ENCODE measurements around the gene ACTR1A.

The ACTR1A gene

DNA sequence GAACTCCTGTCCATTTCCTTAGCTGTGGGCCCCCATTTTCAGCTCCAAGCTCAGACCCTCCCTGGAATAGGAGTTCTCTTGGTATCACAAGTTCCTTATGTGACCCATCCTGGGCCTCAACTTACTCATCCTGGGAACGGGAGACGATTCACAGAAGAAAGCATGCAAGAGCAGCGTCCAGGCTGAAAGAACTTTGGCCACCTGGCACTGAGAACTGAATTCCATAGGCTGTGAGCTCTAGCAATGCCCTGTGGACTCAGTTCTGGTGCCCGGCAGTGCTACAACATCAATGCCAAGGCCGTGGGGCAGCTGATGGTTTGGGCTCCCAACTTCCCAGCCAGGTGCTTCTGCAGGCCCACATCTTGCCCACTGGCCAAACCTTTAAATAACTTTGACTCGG lies 66.2 kb downstream of the ACTR1A start:
- no peaks in the 10 kb centered on the region for H3K9me3 ChIP-seq (ENCODE audit: control insufficient read depth, low read length)
- H3K79me1 ChIP-seq (replicated peaks; ENCODE audit: low read length, poor library complexity, severe bottlenecking), result peaks cover 3% of the 10 kb centered on the region
- no peak overlapping the region for H3K9ac ChIP-seq (ENCODE audit: low read length)
- no peak overlapping the region for H2BK5ac ChIP-seq (ENCODE audit: low read depth, low read length, poor library complexity, severe bottlenecking)
- peaks cover 0 to 32% of the 10 kb centered on the region in 2 experiments for H3K27me3 ChIP-seq (ENCODE audit: control insufficient read depth in 1 of 2, insufficient read depth in 1 of 2, low read length in 2 of 2)
- H3K36me3 ChIP-seq (ENCODE audit: control insufficient read depth in 1 of 2, insufficient read depth in 2 of 2, low read depth in 1 of 2, low read length in 2 of 2), result no peaks in the 10 kb centered on the region
- H2AK5ac ChIP-seq (ENCODE audit: low read length, severe bottlenecking), result no peak overlapping the region
- no peak overlapping the region for H2BK12ac ChIP-seq (ENCODE audit: low read length in 2 of 2)
- WGBS, result 88% methylated on average over 6 of the region's 6 CpGs
- H3K14ac ChIP-seq (ENCODE audit: low read length in 2 of 2), result no peak overlapping the region
- no peak overlapping the region for H3K4ac ChIP-seq (ENCODE audit: low read depth in 1 of 2, low read length in 2 of 2)
- H3K18ac ChIP-seq (ENCODE audit: low read depth in 1 of 2, low read length in 2 of 2), result no peak overlapping the region
- no peak overlapping the region for H2BK120ac ChIP-seq (ENCODE audit: low read depth, low read length)
- no peak for DNase-seq
- H3K4me3 ChIP-seq (ENCODE audit: insufficient read depth in 1 of 2, low read depth in 1 of 2, low read length in 2 of 2), result peak overlapping the region in 1 of 2 experiments; percentile 76
- no peak overlapping the region for H4K91ac ChIP-seq (ENCODE audit: low read length)
- no peak overlapping the region for H3K4me2 ChIP-seq (ENCODE audit: low read length, poor library complexity, severe bottlenecking)
- H3K4me1 ChIP-seq (ENCODE audit: control insufficient read depth, insufficient read depth, low read depth, low read length), result peaks cover 14% of the 10 kb centered on the region
- no peak overlapping the region for H2AFZ ChIP-seq (ENCODE audit: low read depth, low read length)
- H2BK15ac ChIP-seq (ENCODE audit: low read depth, poor library complexity, severe bottlenecking), result peak overlapping the region; percentile 60
- H4K8ac ChIP-seq (ENCODE audit: low read length), result peak overlapping the region; percentile 23
- H3K27ac ChIP-seq (ENCODE audit: low read length, poor library complexity, severe bottlenecking), result no peak overlapping the region
- H3K23ac ChIP-seq (ENCODE audit: low read length in 2 of 2), result no peak overlapping the region

DNA sequence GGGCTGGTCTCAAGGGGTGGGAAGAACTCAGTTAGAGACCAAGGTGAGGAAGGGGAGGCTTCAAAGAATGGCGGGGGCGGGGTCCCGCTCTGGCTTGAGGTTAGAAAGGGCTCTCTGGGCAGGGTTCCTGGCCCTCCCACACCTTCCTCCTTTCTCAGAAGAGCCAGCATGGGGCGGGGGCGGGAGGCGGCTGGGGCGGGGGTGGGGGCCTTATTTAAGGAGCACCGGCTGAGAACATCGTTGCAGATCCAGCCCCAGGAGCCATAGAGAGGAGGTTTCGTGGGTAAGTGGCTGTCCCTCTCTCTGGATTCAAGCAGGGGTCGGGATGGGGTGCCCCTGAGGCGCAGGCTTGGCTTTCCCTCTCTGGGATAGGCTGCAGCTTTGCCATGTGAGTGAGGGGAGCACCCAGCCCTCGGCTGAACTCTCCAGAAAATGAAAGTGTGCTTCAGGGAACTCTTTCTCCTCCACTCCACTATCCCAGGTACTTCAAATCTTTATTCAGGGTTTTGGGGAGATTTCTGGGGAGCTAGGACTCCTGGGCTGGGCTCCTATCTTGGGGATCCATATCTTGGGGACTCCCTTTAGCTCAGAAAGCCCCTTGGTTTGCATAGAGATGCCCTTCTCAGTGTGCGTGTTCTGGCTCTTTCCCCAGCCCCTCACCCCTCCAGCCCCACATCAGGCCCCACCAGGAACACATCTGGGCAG lies 66.8 kb downstream of the ACTR1A start:
- H4K91ac ChIP-seq (ENCODE audit: low read length), result no peak overlapping the region
- peak overlapping the region; percentile 72 for H3K9ac ChIP-seq (ENCODE audit: low read length)
- H3K4me3 ChIP-seq (ENCODE audit: insufficient read depth in 1 of 2, low read depth in 1 of 2, low read length in 2 of 2), result peak overlapping the region; percentile 12 to 76
- H3K9me3 ChIP-seq (ENCODE audit: control insufficient read depth, low read length), result no peaks in the 10 kb centered on the region
- no peak overlapping the region for H2AK5ac ChIP-seq (ENCODE audit: low read length, severe bottlenecking)
- H3K27me3 ChIP-seq (ENCODE audit: control insufficient read depth in 1 of 2, insufficient read depth in 1 of 2, low read length in 2 of 2), result peaks cover 0 to 32% of the 10 kb centered on the region in 2 experiments
- H2BK5ac ChIP-seq (ENCODE audit: low read depth, low read length, poor library complexity, severe bottlenecking), result no peak overlapping the region
- H2BK120ac ChIP-seq (ENCODE audit: low read depth, low read length), result peak overlapping the region; percentile 42
- no peak overlapping the region for H2BK15ac ChIP-seq (ENCODE audit: low read depth, poor library complexity, severe bottlenecking)
- H3K18ac ChIP-seq (ENCODE audit: low read depth in 1 of 2, low read length in 2 of 2), result peak overlapping the region; percentile 16 to 52
- H3K14ac ChIP-seq (ENCODE audit: low read length in 2 of 2), result no peak overlapping the region
- peaks cover 16% of the 10 kb centered on the region for H3K4me1 ChIP-seq (ENCODE audit: control insufficient read depth, insufficient read depth, low read depth, low read length)
- peaks cover 0 to 2% of the 10 kb centered on the region in 2 experiments for H3K36me3 ChIP-seq (ENCODE audit: control insufficient read depth in 1 of 2, insufficient read depth in 2 of 2, low read depth in 1 of 2, low read length in 2 of 2)
- H3K27ac ChIP-seq (ENCODE audit: low read length, poor library complexity, severe bottlenecking), result no peak overlapping the region
- H2AFZ ChIP-seq (ENCODE audit: low read depth, low read length), result no peak overlapping the region
- no peak for DNase-seq
- peak overlapping the region; percentile 55 to 70 for H3K4ac ChIP-seq (ENCODE audit: low read depth in 1 of 2, low read length in 2 of 2)
- peaks cover 5% of the 10 kb centered on the region for H3K79me1 ChIP-seq (replicated peaks; ENCODE audit: low read length, poor library complexity, severe bottlenecking)
- H2BK12ac ChIP-seq (ENCODE audit: low read length in 2 of 2), result peak overlapping the region in 1 of 2 experiments; percentile 14
- H4K8ac ChIP-seq (ENCODE audit: low read length), result peak overlapping the region; percentile 99
- no peak overlapping the region for H3K4me2 ChIP-seq (ENCODE audit: low read length, poor library complexity, severe bottlenecking)
- 35% methylated on average over 6 of the region's 14 CpGs for WGBS
- H3K23ac ChIP-seq (ENCODE audit: low read length in 2 of 2), result no peak overlapping the region

DNA sequence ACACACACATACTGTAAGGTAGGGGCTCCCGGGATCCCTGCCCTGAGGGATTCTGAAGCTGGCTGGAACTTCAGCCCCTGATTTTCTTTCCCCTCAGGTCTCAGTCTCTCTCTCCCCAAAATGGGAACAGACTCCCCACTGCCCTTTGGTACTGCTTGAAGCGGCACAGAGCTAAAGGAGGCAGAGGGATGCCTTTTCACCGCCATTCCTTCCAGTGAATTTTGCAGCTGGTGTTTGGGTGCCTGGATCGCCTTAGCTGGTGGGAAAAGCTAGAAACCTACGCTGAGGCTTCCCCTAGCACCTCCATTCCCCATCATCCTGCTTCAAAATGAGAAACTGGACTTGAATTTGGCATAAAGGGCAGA lies 67.4 kb downstream of the ACTR1A start:
- H3K4ac ChIP-seq (ENCODE audit: low read depth in 1 of 2, low read length in 2 of 2), result peak overlapping the region; percentile 55 to 70
- H2BK5ac ChIP-seq (ENCODE audit: low read depth, low read length, poor library complexity, severe bottlenecking), result no peak overlapping the region
- no peaks in the 10 kb centered on the region for H3K9me3 ChIP-seq (ENCODE audit: control insufficient read depth, low read length)
- peak overlapping the region; percentile 14 to 59 for H2BK12ac ChIP-seq (ENCODE audit: low read length in 2 of 2)
- H3K36me3 ChIP-seq (ENCODE audit: control insufficient read depth in 1 of 2, insufficient read depth in 2 of 2, low read depth in 1 of 2, low read length in 2 of 2), result peaks cover 0 to 4% of the 10 kb centered on the region in 2 experiments
- H3K4me2 ChIP-seq (ENCODE audit: low read length, poor library complexity, severe bottlenecking), result no peak overlapping the region
- H2BK120ac ChIP-seq (ENCODE audit: low read depth, low read length), result peak overlapping the region; percentile 42
- peaks cover 0 to 32% of the 10 kb centered on the region in 2 experiments for H3K27me3 ChIP-seq (ENCODE audit: control insufficient read depth in 1 of 2, insufficient read depth in 1 of 2, low read length in 2 of 2)
- peak overlapping the region in 1 of 2 experiments; percentile 23 for H3K23ac ChIP-seq (ENCODE audit: low read length in 2 of 2)
- H3K27ac ChIP-seq (ENCODE audit: low read length, poor library complexity, severe bottlenecking), result no peak overlapping the region
- H3K4me3 ChIP-seq (ENCODE audit: insufficient read depth in 1 of 2, low read depth in 1 of 2, low read length in 2 of 2), result peak overlapping the region in 1 of 2 experiments; percentile 76
- peak overlapping the region; percentile 99 for H4K8ac ChIP-seq (ENCODE audit: low read length)
- peaks cover 9% of the 10 kb centered on the region for H3K79me1 ChIP-seq (replicated peaks; ENCODE audit: low read length, poor library complexity, severe bottlenecking)
- no peak for DNase-seq
- H3K18ac ChIP-seq (ENCODE audit: low read depth in 1 of 2, low read length in 2 of 2), result peak overlapping the region; percentile 16 to 52
- H2BK15ac ChIP-seq (ENCODE audit: low read depth, poor library complexity, severe bottlenecking), result no peak overlapping the region
- no peak overlapping the region for H2AK5ac ChIP-seq (ENCODE audit: low read length, severe bottlenecking)
- H3K4me1 ChIP-seq (ENCODE audit: control insufficient read depth, insufficient read depth, low read depth, low read length), result peaks cover 16% of the 10 kb centered on the region
- H3K9ac ChIP-seq (ENCODE audit: low read length), result peak overlapping the region; percentile 72
- no peak overlapping the region for H3K14ac ChIP-seq (ENCODE audit: low read length in 2 of 2)
- WGBS, result 68% methylated on average over 3 of the region's 5 CpGs
- H2AFZ ChIP-seq (ENCODE audit: low read depth, low read length), result no peak overlapping the region
- H4K91ac ChIP-seq (ENCODE audit: low read length), result peak overlapping the region; percentile 94

DNA sequence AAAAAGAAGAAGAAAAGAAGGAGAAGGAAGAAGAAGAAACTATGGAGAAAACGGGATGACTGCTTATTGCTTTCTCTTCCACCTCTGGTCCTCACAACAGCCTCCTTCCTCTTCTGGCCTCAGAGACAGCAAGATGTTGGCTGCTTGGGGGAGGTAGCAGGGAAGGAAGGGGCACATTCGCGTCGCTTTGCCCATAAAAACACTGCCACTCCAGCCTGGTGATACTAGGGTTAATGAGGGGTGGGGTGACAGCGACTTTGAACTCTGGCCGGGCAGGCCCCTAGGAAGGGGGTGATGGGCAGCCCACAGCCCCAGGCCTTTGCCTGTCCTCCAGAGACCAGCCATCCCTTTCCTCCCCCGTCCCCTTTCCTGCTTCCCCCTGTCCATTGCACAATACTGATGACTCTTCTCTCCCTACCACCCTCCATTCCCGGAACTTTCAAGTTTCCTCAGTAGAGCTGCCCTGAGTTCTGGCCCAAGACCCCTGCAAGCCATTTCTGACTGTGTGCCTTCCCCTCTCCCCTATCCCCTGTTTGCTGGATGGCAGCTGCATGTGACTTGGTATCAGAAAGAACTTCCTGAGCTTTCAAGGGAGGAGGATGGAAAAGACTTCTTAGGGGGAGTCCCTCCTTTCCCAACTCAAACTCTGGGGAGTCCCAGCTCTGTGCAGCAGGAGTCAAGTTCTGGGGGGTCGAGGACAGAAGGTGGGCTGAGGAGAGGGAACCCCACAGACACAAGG lies 67.9 kb downstream of the ACTR1A start:
- H3K14ac ChIP-seq (ENCODE audit: low read length in 2 of 2), result peak overlapping the region in 1 of 2 experiments; percentile 53
- H2BK12ac ChIP-seq (ENCODE audit: low read length in 2 of 2), result peak overlapping the region; percentile 82 to 99
- no peak overlapping the region for H3K4me2 ChIP-seq (ENCODE audit: low read length, poor library complexity, severe bottlenecking)
- H2AFZ ChIP-seq (ENCODE audit: low read depth, low read length), result peak overlapping the region; percentile 73
- no peak overlapping the region for H2BK120ac ChIP-seq (ENCODE audit: low read depth, low read length)
- peak overlapping the region; percentile 83 for H2BK15ac ChIP-seq (ENCODE audit: low read depth, poor library complexity, severe bottlenecking)
- H3K4ac ChIP-seq (ENCODE audit: low read depth in 1 of 2, low read length in 2 of 2), result peak overlapping the region; percentile 89 to 91
- H4K8ac ChIP-seq (ENCODE audit: low read length), result peak overlapping the region; percentile 99
- no peaks in the 10 kb centered on the region for H3K9me3 ChIP-seq (ENCODE audit: control insufficient read depth, low read length)
- peak; percentile 75 for DNase-seq
- H3K36me3 ChIP-seq (ENCODE audit: control insufficient read depth in 1 of 2, insufficient read depth in 2 of 2, low read depth in 1 of 2, low read length in 2 of 2), result peaks cover under 1 to 4% of the 10 kb centered on the region in 2 experiments
- peak overlapping the region in 1 of 2 experiments; percentile 23 for H3K23ac ChIP-seq (ENCODE audit: low read length in 2 of 2)
- H3K79me1 ChIP-seq (replicated peaks; ENCODE audit: low read length, poor library complexity, severe bottlenecking), result peaks cover 10% of the 10 kb centered on the region
- H4K91ac ChIP-seq (ENCODE audit: low read length), result peak overlapping the region; percentile 94
- H3K4me1 ChIP-seq (ENCODE audit: control insufficient read depth, insufficient read depth, low read depth, low read length), result peaks cover 16% of the 10 kb centered on the region
- H3K9ac ChIP-seq (ENCODE audit: low read length), result peak overlapping the region; percentile 72
- H3K4me3 ChIP-seq (ENCODE audit: insufficient read depth in 1 of 2, low read depth in 1 of 2, low read length in 2 of 2), result peak overlapping the region in 1 of 2 experiments; percentile 76
- 11% methylated on average over 5 of the region's 9 CpGs for WGBS
- no peak overlapping the region for H2BK5ac ChIP-seq (ENCODE audit: low read depth, low read length, poor library complexity, severe bottlenecking)
- H3K18ac ChIP-seq (ENCODE audit: low read depth in 1 of 2, low read length in 2 of 2), result peak overlapping the region; percentile 52 to 93
- H3K27ac ChIP-seq (ENCODE audit: low read length, poor library complexity, severe bottlenecking), result no peak overlapping the region
- no peak overlapping the region for H2AK5ac ChIP-seq (ENCODE audit: low read length, severe bottlenecking)
- peaks cover 0 to 32% of the 10 kb centered on the region in 2 experiments for H3K27me3 ChIP-seq (ENCODE audit: control insufficient read depth in 1 of 2, insufficient read depth in 1 of 2, low read length in 2 of 2)
